Lower leg skin (tissue), 4 donors: ENCODE results near the gene TIMM10. TPM values are rescaled to one million over a fixed set of nuclear protein-coding genes. Genes with fewer than 3 reads are reported as not detected.

Experiments used
- DNase-seq, 2 donors: peaks; one replicate each; pipeline ENCODE4 v3.0.0-alpha.2; 2019; ENCODE audit warnings: low spot score in 2 of 2
- H3K4me3 ChIP-seq: fragments of 200-600 bp; sonication (generic); 2 replicates; pipeline ENCODE4 v1.5.1; 2017; ENCODE audit warnings: mild to moderate bottlenecking, low read depth; ENCODE audit not compliant: poor library complexity, severe bottlenecking
- CTCF ChIP-seq, 3 donors: fragments of 450-650 bp; IDR thresholded peaks; one replicate each; pipeline ENCODE4 v1.5.1; 2016; ENCODE audit warnings: antibody characterized with exemption in 3 of 3, mild to moderate bottlenecking in 3 of 3, moderate library complexity in 2 of 3
- POLR2A ChIP-seq, 2 donors: fragments of 450-650 bp; IDR thresholded peaks; one replicate each; pipeline ENCODE4 v1.6.1; 2016 to 2017; ENCODE audit warnings: antibody characterized with exemption in 2 of 2, mild to moderate bottlenecking in 1 of 2, moderate library complexity in 1 of 2
- WGBS, 2 donors: methylation state at CpG; one replicate each; pipeline ENCODE4 v1.1.5; 2018; 5-methylcytosine and 5-hydroxymethylcytosine counted together
- intact Hi-C: fragments of 100-400 bp; cut with DNase I; formaldehyde crosslinking; loops from one replicate; pipeline ENCODE4 v1.15.0; 2023; ENCODE audit warnings: low total_unique reads
- total RNA-seq, 4 donors: library from RNA; depleted of rRNA; stranded (reverse); fragments of >200 nt; gene quantifications; one replicate each; pipeline ENCODE4 v1.1.0, GENCODE V29; 2016

Gene TIMM10
- total RNA-seq, 4 donors from 2014 or later, result 24.3 to 53.2 (median 29.4) TPM

GRCh38 chr11:57546451-57546850, 15.9 kb upstream of the TIMM10 start:
- no peak overlapping the region for H3K4me3 ChIP-seq
- no peak for TF ChIP-seq POLR2A (IDR thresholded peaks at IDR 0.05)
- no peak for TF ChIP-seq CTCF (IDR thresholded peaks at IDR 0.05)
- 97 to 99% methylated on average over 7 of the region's 7 CpGs for WGBS, 2 donors
- no peak for DNase-seq
- intact Hi-C loops, result no loop called here

DNA sequence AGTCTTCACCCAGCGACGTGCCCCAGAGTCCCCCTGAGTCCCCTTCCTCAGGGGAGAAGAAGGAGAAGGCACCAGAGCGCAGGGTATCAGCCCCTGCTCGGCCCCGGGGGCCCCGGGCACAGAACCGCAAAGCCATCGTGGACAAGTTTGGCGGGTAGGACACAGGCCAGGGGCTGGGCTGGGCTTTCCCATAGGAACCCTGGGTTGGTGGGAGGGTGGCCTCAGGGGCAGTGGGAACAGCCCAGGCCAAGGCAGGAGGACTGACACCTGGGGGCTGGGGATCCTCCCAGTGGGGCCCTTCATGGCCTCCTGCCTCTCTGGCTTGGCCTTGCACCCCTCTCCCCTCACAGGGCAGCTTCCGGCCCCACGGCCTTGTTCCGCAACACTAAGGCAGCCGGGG, 15.3 kb upstream of the TIMM10 start:
- no peak for DNase-seq
- no peak overlapping the region for H3K4me3 ChIP-seq
- TF ChIP-seq POLR2A (IDR thresholded peaks at IDR 0.05) (no peak), CTCF (IDR thresholded peaks at IDR 0.05) (no peak)
- intact Hi-C loops, result no loop called here
- WGBS, 2 donors, result 90 to 91% methylated on average over 12 to 13 of the region's 13 CpGs

DNA sequence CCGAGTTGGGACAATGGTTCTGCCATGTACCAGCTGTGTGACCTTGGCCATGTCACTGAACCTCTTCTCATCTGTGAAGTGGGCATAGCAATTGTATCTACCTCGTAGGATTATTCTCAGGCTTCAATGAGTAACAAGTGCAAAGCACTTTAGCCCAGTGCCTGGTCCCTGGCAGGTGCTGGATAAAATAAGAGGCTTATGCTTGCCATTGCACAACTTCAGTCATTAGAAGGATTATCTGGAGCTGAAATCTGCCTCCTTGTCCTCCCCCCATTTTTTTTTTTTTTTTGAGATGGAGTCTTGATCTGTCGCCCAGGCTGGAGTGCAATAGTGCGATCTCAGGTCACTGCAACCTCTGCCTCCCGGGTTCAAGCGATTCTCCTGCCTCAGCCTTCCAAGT, 14.0 kb upstream of the TIMM10 start:
- no peak for DNase-seq
- no peak overlapping the region for H3K4me3 ChIP-seq
- TF ChIP-seq CTCF (IDR thresholded peaks at IDR 0.05) (no peak), POLR2A (IDR thresholded peaks at IDR 0.05) (no peak)
- intact Hi-C loops, result no loop called here
- 83 to 92% methylated on average over 6 of the region's 6 CpGs for WGBS, 2 donors

DNA sequence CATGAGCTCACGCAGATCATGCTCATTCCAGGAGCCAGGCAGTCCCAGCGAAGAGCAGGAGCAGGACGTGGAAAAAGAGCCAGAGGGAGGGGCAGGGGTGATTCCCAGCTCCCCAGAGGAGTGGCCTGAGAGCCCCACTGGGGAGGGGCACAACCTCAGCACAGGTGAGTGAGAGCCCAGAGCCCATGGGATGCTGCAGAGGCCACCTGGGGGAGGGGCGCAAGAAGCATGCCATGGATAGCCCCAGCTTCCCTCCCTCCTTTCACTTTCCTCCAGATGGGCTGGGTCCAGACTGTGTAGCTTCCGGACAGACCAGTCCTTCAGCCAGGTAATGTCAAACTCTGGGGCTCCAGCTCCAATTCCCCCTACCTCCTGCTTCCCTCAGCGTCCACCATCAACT, 13.0 kb upstream of the TIMM10 start:
- intact Hi-C loops, result no loop called here
- no peak overlapping the region for H3K4me3 ChIP-seq
- WGBS, 2 donors, result 22 to 38% methylated on average over 6 of the region's 6 CpGs
- DNase-seq, result no peak
- TF ChIP-seq POLR2A (IDR thresholded peaks at IDR 0.05), result no peak
- no peak for TF ChIP-seq CTCF (IDR thresholded peaks at IDR 0.05)

GRCh38 chr11:57542582-57542981, 12.0 kb upstream of the TIMM10 start:
- DNase-seq, result no peak
- WGBS, 2 donors, result 67 to 79% methylated on average over 4 of the region's 4 CpGs
- H3K4me3 ChIP-seq, result no peak overlapping the region
- no peak for TF ChIP-seq POLR2A (IDR thresholded peaks at IDR 0.05)
- TF ChIP-seq CTCF (IDR thresholded peaks at IDR 0.05), result no peak
- intact Hi-C loops, result no loop called here

DNA sequence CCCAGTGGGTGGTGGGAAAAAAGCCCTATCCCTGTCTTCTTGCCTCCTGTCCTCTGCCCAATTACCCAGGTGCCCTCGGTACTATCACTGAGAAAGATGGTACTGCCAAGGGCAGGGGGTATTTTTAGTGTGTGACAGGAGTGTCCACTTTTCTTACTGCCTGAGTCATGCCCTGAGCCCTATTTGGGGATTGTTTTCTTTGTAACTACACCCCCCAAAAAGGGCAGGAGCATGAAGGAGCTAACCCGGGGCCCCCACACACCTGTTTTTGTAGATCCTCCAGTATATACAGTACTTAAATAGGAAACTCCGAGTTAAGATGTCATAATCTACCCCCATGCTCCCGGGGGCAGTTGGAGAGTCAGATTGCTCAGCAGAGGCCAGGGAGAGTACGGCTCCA, 10.6 kb upstream of the TIMM10 start:
- 82 to 87% methylated on average over 5 of the region's 5 CpGs for WGBS, 2 donors
- intact Hi-C loops, result no loop called here
- TF ChIP-seq POLR2A (IDR thresholded peaks at IDR 0.05) (no peak), CTCF (IDR thresholded peaks at IDR 0.05) (no peak)
- no peak for DNase-seq
- H3K4me3 ChIP-seq, result no peak overlapping the region
